A549 (cell line): ENCODE measurements around the gene FBXL7. TPM values are rescaled to one million over a fixed set of nuclear protein-coding genes. Genes with fewer than 3 reads are reported as not detected.

Experiments
- ATAC-seq, 2 experiments: fragments of 200-7000 bp in 1 of 2; fragments of >200 bp in 1 of 2; cut with Nextera tagmentation in 1 of 2; cut with Tn5 transposase in 1 of 2; 3 replicates each; pipeline versions ENCODE4 v1.8.0 to v1.9.1; 2018 to 2020; ENCODE audit warnings: mild to moderate bottlenecking in 1 of 2, moderate library complexity in 1 of 2
- CTCF ChIA-PET: fragments of 300-600 bp; sonication (Branson Sonifier 250); formaldehyde crosslinking; extraction: SDS; loops from one replicate; lab custom pipeline; 2021; ENCODE audit warnings: antibody characterized with exemption, inconsistent platforms; lab: Yijun Ruan, JAX
- POLR2A ChIA-PET: fragments of 350-600 bp; formaldehyde crosslinking; extraction: SDS; loops from one replicate; lab custom pipeline; 2021; ENCODE audit warnings: antibody characterized with exemption, inconsistent platforms; lab: Yijun Ruan, JAX
- DNase-seq, 2 experiments: peaks; one replicate each; pipeline versions ENCODE4 v3.0.0 to v3.0.0-alpha.2; 2011 to 2016; ENCODE audit warnings: low read depth in 1 of 2, low spot score in 1 of 2
- FAIRE-seq: peaks from 2 replicates; lab custom pipeline; 2011; peaks lifted over from hg19 to GRCh38; lab: Jason Lieb, UNC
- H3K27ac ChIP-seq, 2 experiments: fragments of >200 bp; sonication (Bioruptor Twin); formaldehyde crosslinking; 3 replicates each; pipeline ENCODE4 v1.5.1; 2016 to 2017
- H3K4me1 ChIP-seq: fragments of >200 bp; sonication (Bioruptor Twin); formaldehyde crosslinking; 3 replicates; pipeline ENCODE4 v1.6.1; 2016
- H3K4me2 ChIP-seq: fragments of >200 bp; sonication (Bioruptor Twin); formaldehyde crosslinking; 3 replicates; pipeline ENCODE4 v1.6.1; 2016
- H3K4me3 ChIP-seq: fragments of >200 bp; sonication (Bioruptor Twin); formaldehyde crosslinking; 3 replicates; pipeline ENCODE4 v1.5.1; 2016
- H3K9me3 ChIP-seq: fragments of >200 bp; sonication (Bioruptor Twin); formaldehyde crosslinking; 3 replicates; pipeline ENCODE4 v1.6.1; 2016
- EHF ChIP-seq: fragments of 250-450 bp; sonication (Bioruptor Pico); IDR thresholded peaks from 2 replicates; pipeline ENCODE4 v1.5.0; 2020; ENCODE audit warnings: mild to moderate bottlenecking
- ELK1 ChIP-seq: fragments of 150-350 bp; IDR thresholded peaks from 2 replicates; pipeline ENCODE4 v1.6.1; 2014; ENCODE audit warnings: low read depth, mild to moderate bottlenecking, low read length
- ESRRA ChIP-seq: fragments of 150-350 bp; IDR thresholded peaks from 2 replicates; pipeline ENCODE4 v1.6.1; 2014; ENCODE audit warnings: mild to moderate bottlenecking, low read length, borderline replicate concordance
- FOSB ChIP-seq: fragments of 250-450 bp; sonication (Bioruptor Pico); IDR thresholded peaks from 2 replicates; pipeline ENCODE4 v1.5.0; 2020; ENCODE audit warnings: mild to moderate bottlenecking, moderate library complexity
- HES2 ChIP-seq: fragments of >200 bp; sonication (Bioruptor Twin); formaldehyde crosslinking; IDR thresholded peaks from 2 replicates; pipeline ENCODE4 v1.6.1; 2016
- HOXB5 ChIP-seq: fragments of 250-450 bp; sonication (Bioruptor Pico); IDR thresholded peaks from 2 replicates; pipeline ENCODE4 v1.5.0; 2020; ENCODE audit warnings: mild to moderate bottlenecking, moderate library complexity
- JUNB ChIP-seq: fragments of >200 bp; sonication (Bioruptor Twin); formaldehyde crosslinking; IDR thresholded peaks from 2 replicates; pipeline ENCODE4 v1.6.1; 2016
- KDM1A ChIP-seq: fragments of 200-600 bp; sonication (generic); IDR thresholded peaks from 2 replicates; pipeline ENCODE4 v1.6.1; 2016; ENCODE audit warnings: low read depth, mild to moderate bottlenecking
- NFE2L2 ChIP-seq: fragments of 150-350 bp; conservative IDR thresholded peaks from 2 replicates; pipeline ENCODE4 v1.6.1; 2014; ENCODE audit warnings: low read length
- NPAS2 ChIP-seq: fragments of 250-450 bp; sonication (Bioruptor Pico); IDR thresholded peaks from 2 replicates; pipeline ENCODE4 v1.8.0; 2022; ENCODE audit warnings: mild to moderate bottlenecking, moderate library complexity, borderline replicate concordance
- PHF8 ChIP-seq: fragments of 200-600 bp; sonication (generic); IDR thresholded peaks from 2 replicates; pipeline ENCODE4 v1.6.1; 2016; ENCODE audit warnings: low read depth, mild to moderate bottlenecking, antibody characterized with exemption, moderate library complexity, borderline replicate concordance
- POLR2AphosphoS2 ChIP-seq: conservative IDR thresholded peaks from 2 replicates; pipeline ENCODE4 v1.6.1; 2012; ENCODE audit warnings: low read length, improper control_type of control experiment, inconsistent platforms
- RAD21 ChIP-seq, 2 experiments: fragments of >200 bp in 1 of 2; sonication (Bioruptor Twin) in 1 of 2; formaldehyde crosslinking in 1 of 2; IDR thresholded peaks in 1 of 2; conservative IDR thresholded peaks in 1 of 2; 2 replicates in 1 of 2; 3 replicates in 1 of 2; pipeline ENCODE4 v1.6.1; 2012 to 2018; ENCODE audit warnings: inconsistent platforms in 1 of 2
- SMC3 ChIP-seq: fragments of >200 bp; sonication (Bioruptor Twin); formaldehyde crosslinking; IDR thresholded peaks from 3 replicates; pipeline ENCODE4 v1.6.1; 2018; ENCODE audit warnings: inconsistent platforms
- TFCP2L1 ChIP-seq: fragments of 250-450 bp; sonication (Bioruptor Pico); IDR thresholded peaks from 2 replicates; pipeline ENCODE4 v1.5.0; 2021; ENCODE audit warnings: mild to moderate bottlenecking
- ZC3H11A ChIP-seq: fragments of 450-650 bp; IDR thresholded peaks from 2 replicates; pipeline ENCODE4 v1.6.1; 2014; ENCODE audit warnings: antibody characterized with exemption, mild to moderate bottlenecking
- WGBS: methylation state at CpG from one replicate; pipeline ENCODE4 v1.1.6; 2017; ENCODE audit errors: missing lambda C conversion rate; 5-methylcytosine and 5-hydroxymethylcytosine counted together
- polyA plus RNA-seq, 4 experiments: library from polyadenylated mRNA; depleted of rRNA in 3 of 4; stranded (reverse); fragments of >200 nt; fragmentation: RNase III in 1 of 4; extraction: RNeasy Plus Mini Kit Qiagen cat#74134 plus additional on column Dnase treatment in 1 of 4; gene quantifications; 2 replicates in 3 of 4; 3 replicates in 1 of 4; pipeline ENCODE4 v1.2.3, GENCODE V29; 2011 to 2017
- TF ChIP-seq, protein P1 (sequence below): fragments of >200 bp; sonication (Bioruptor Twin); formaldehyde crosslinking; IDR thresholded peaks from 3 replicates; pipeline ENCODE4 v1.5.1; 2016
- TF ChIP-seq, protein P2 (sequence below): fragments of >200 bp; sonication (Bioruptor Twin); formaldehyde crosslinking; IDR thresholded peaks from 3 replicates; pipeline ENCODE4 v1.6.1; 2016
- TF ChIP-seq, protein P3 (sequence below): IDR thresholded peaks from 2 replicates; pipeline ENCODE4 v1.6.1; 2012

Gene FBXL7
- polyA plus RNA-seq, 2 of the 4 experiments (the other 2 are of a cell fraction) = 0.90 to 1.7 TPM

DNA sequence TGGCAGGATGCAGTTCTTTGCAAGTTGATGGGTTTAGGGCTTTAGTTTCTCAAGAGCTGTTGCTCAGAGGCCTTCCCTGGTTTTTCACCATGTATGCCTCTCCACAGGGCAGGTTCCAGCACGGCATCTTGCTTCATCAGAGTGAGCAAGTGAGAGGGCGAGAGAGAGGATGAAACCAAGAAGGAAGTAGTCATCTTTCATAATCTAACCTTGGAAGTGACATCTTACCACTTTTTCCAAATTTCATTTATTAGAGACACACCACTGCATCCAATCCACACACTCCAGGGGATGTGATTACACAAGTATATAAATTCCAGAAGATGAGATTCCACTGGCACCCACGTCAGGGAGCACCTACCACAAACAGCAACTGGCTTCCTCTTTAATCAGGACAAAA, 385.2 kb downstream of the FBXL7 start:
- DNase-seq = no peak
- no peak overlapping the region for H3K4me2 ChIP-seq
- TF ChIP-seq HES2 = no peak
- no peaks in the 10 kb centered on the region; the same call in 2 of the 3 replicates for H3K9me3 ChIP-seq
- CTCF ChIA-PET = no interaction called here
- no peak for ATAC-seq
- no peak overlapping the region for H3K4me3 ChIP-seq
- no peak for FAIRE-seq
- no peaks in the 10 kb centered on the region for H3K4me1 ChIP-seq
- POLR2A ChIA-PET = no interaction called here
- H3K27ac ChIP-seq = no peak overlapping the region
- 12% methylated on average over 3 of the region's 3 CpGs for WGBS

DNA sequence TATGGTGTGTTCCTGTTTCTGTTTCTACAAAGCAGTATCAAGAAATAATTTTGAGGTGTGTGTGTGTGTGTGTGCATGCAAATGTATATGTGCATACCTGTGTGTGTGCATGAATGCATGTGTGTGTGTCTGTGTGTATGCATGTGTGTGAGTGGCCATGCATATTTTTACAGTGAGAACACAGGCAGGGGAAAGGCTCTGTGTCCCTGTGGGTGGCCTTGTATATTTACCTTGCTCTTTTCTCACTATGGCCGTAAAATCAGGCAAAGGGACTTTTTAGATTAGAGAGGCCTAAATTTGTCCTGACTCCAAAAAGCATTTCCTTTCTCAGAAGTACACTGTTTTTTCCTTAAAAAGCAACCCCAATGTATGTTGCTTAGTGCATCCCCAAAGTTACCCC, 386.2 kb downstream of the FBXL7 start:
- no peak for ATAC-seq
- CTCF ChIA-PET = no interaction called here

DNA sequence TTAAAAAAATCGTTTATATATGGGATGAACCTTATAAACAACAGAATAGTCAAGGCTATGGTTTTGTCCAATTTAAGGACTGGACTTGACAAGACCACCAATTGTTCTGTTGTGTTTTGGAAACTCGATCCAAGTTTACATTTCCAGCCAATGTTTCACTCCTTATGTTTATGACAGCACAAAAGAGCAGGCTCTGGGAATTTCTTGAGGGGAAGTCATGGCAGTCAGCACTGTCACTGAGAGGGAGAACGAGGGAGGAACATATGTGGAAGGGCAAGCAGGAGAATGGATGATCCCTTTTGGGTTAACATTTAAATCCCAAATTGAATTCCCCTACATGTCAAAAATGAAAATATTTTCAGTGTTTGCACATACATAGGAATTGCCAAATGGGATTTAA, 387.1 kb downstream of the FBXL7 start:
- DNase-seq (no peak), FAIRE-seq (no peak), ATAC-seq (no peak)
- H3K4me2 ChIP-seq = no peak overlapping the region
- no peaks in the 10 kb centered on the region; the same call in 2 of the 3 replicates for H3K9me3 ChIP-seq
- no peaks in the 10 kb centered on the region for H3K4me1 ChIP-seq
- POLR2A ChIA-PET = no interaction called here
- 4% methylated on average over 3 of the region's 3 CpGs for WGBS
- H3K4me3 ChIP-seq = no peak overlapping the region
- H3K27ac ChIP-seq = no peak overlapping the region
- no peak for TF ChIP-seq ELK1
- TF ChIP-seq POLR2AphosphoS2 = no peak
- TF ChIP-seq, protein P1, sequence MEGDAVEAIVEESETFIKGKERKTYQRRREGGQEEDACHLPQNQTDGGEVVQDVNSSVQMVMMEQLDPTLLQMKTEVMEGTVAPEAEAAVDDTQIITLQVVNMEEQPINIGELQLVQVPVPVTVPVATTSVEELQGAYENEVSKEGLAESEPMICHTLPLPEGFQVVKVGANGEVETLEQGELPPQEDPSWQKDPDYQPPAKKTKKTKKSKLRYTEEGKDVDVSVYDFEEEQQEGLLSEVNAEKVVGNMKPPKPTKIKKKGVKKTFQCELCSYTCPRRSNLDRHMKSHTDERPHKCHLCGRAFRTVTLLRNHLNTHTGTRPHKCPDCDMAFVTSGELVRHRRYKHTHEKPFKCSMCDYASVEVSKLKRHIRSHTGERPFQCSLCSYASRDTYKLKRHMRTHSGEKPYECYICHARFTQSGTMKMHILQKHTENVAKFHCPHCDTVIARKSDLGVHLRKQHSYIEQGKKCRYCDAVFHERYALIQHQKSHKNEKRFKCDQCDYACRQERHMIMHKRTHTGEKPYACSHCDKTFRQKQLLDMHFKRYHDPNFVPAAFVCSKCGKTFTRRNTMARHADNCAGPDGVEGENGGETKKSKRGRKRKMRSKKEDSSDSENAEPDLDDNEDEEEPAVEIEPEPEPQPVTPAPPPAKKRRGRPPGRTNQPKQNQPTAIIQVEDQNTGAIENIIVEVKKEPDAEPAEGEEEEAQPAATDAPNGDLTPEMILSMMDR = no peak
- no peak for TF ChIP-seq ZC3H11A
- TF ChIP-seq, protein P2, sequence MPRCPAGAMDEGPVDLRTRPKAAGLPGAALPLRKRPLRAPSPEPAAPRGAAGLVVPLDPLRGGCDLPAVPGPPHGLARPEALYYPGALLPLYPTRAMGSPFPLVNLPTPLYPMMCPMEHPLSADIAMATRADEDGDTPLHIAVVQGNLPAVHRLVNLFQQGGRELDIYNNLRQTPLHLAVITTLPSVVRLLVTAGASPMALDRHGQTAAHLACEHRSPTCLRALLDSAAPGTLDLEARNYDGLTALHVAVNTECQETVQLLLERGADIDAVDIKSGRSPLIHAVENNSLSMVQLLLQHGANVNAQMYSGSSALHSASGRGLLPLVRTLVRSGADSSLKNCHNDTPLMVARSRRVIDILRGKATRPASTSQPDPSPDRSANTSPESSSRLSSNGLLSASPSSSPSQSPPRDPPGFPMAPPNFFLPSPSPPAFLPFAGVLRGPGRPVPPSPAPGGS = no peak
- TF ChIP-seq EHF = no peak
- no peak for TF ChIP-seq SMC3
- TF ChIP-seq ESRRA = no peak
- TF ChIP-seq, protein P3, sequence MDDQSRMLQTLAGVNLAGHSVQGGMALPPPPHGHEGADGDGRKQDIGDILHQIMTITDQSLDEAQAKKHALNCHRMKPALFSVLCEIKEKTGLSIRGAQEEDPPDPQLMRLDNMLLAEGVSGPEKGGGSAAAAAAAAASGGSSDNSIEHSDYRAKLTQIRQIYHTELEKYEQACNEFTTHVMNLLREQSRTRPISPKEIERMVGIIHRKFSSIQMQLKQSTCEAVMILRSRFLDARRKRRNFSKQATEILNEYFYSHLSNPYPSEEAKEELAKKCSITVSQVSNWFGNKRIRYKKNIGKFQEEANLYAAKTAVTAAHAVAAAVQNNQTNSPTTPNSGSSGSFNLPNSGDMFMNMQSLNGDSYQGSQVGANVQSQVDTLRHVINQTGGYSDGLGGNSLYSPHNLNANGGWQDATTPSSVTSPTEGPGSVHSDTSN = no peak
- no peak for TF ChIP-seq KDM1A
- no peak for TF ChIP-seq JUNB
- TF ChIP-seq FOSB (CRISPR knock-in tag) = no peak
- no peak for TF ChIP-seq TFCP2L1 (CRISPR knock-in tag)
- TF ChIP-seq RAD21 (conservative IDR thresholded peaks at IDR 0.05 in 1 of 2, IDR thresholded peaks at IDR 0.05 in 1 of 2) = no peak
- no peak for TF ChIP-seq HOXB5 (CRISPR knock-in tag)
- TF ChIP-seq NPAS2 (CRISPR knock-in tag) = no peak
- TF ChIP-seq NFE2L2 = no peak
- CTCF ChIA-PET = no interaction called here

More for the DNA sequence above, 386.2 kb downstream of the FBXL7 start:
- no peak for DNase-seq
- FAIRE-seq = no peak
- POLR2A ChIA-PET = no interaction called here
- no peak overlapping the region for H3K4me3 ChIP-seq
- no peak overlapping the region for H3K27ac ChIP-seq
- no peaks in the 10 kb centered on the region; the same call in 2 of the 3 replicates for H3K9me3 ChIP-seq
- no peaks in the 10 kb centered on the region for H3K4me1 ChIP-seq
- WGBS = 24% methylated on average over 1 of the region's 1 CpG
- TF ChIP-seq PHF8 (no peak), POLR2AphosphoS2 (no peak)
- TF ChIP-seq, all 56 proteins: peak for 0
- H3K4me2 ChIP-seq = no peak overlapping the region
